Measurements from ENCODE around the gene KLHL10. TPM values are rescaled to one million over a fixed set of nuclear protein-coding genes. Genes with fewer than 3 reads are reported as not detected.

Gene KLHL10
- total RNA-seq, 1 experiment from 2014 or later = not detected

DNA sequence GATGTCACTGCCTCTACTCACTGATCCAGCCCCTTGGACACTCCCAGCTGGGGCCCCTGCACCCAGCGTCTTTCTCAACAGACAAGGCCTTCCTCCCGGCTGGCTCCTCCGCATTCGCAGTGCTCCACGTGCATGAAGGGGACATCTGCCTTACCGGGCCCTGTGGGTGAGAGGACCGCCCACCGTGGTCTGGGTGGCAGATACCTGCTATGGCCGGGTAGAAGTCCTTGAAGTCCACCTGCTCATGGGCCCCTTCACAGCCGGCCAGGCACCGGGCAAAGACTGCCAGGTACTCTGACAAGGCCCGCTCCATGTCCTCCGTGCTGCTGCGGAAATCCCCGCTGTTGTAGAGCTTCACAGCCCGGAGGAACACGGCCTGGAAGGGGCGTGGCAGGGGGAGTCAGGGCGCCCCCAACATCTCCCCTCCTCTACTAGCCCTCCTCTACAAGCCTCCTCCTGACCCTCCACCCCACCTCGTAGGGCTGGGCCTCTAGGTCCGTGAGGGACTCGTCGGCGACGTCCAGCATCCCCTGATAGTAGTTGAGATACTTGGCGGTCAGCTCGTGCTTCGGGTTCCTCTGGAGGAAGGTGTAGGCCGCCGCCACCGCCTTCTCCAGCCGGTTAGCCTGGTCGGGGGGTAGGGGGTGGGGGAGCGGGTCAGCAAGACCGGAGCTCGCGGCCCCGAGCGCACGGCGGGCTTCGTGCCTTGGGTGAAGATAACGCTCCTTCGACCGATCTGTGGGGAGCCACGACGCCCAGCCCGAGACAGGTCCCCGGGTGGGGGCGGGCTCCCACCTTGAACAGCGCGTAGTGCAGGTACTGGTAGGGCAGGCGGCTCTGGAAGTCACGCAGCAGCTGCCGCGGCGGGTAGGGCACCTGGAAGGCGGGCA is 26.7 kb upstream of the KLHL10 start:
- TF ChIP-seq TCF7L2 (IDR thresholded peaks at IDR 0.05; ENCODE audit: low read depth, low read length) (no peak), SIN3A (IDR thresholded peaks at IDR 0.05; ENCODE audit: borderline replicate concordance, insufficient read depth, low read depth, low read length) (no peak), POLR2AphosphoS5 (IDR thresholded peaks at IDR 0.05; ENCODE audit: low read depth, low read length) (no peak), REST (IDR thresholded peaks at IDR 0.05; ENCODE audit: insufficient read depth in 1 of 2, low read depth in 2 of 2, low read length in 1 of 2) (no peak), CTCF (IDR thresholded peaks at IDR 0.05) (no peak)
- ATAC-seq (peak; percentile 35), DNase-seq (ENCODE audit: low read depth, low spot score) (no peak)
- H3K27ac ChIP-seq (ENCODE audit: low read length) = peak overlapping the region; percentile 99
- CTCF ChIA-PET = interaction anchor here (0.5 to 3.3 kb wide), 3 partner anchors 24 to 73 kb away, joined by 3 to 12 read pairs (median 3); partner anchors contain the start of gene JUP
- peak overlapping the region; percentile 74 to 80 for H3K4me3 ChIP-seq (ENCODE audit: low read depth in 2 of 2, low read length in 2 of 2)
- no TSS peak for BruUV-seq (replicated peaks)
- H3K36me3 ChIP-seq (ENCODE audit: control insufficient read depth, insufficient read depth, low read length) = no peaks in the 10 kb centered on the region; the same call in 1 of the 2 replicates
- POLR2A ChIA-PET = interaction anchor here (0.5 to 0.7 kb wide), 3 partner anchors 10 to 285 kb away, joined by 4 to 6 read pairs (median 4); no protein-coding TSS in a partner anchor
- H3K27me3 ChIP-seq (ENCODE audit: control insufficient read depth, insufficient read depth, low read length) = no peaks in the 10 kb centered on the region
- no peaks in the 10 kb centered on the region for H3K9me3 ChIP-seq (ENCODE audit: control insufficient read depth, insufficient read depth, low read depth, low read length)
- in situ Hi-C loops (cut with HindIII; ENCODE audit: low pct_unique_long_range_greater_than_20kb, low sequenced_read_pairs) (no loop called here), intact Hi-C loops (cut with micrococcal nuclease; ENCODE audit: unreplicated experiment) (no loop called here)
- H3K4me1 ChIP-seq (ENCODE audit: control insufficient read depth, insufficient read depth, low read length) = peaks cover 25% of the 10 kb centered on the region

- intact Hi-C loops (cut with micrococcal nuclease; ENCODE audit: unreplicated experiment) = no loop called here
- H3K27ac ChIP-seq (ENCODE audit: low read length) = peak within 1 kb of the TSS; percentile 99
- TF ChIP-seq SIN3A (IDR thresholded peaks at IDR 0.05; ENCODE audit: borderline replicate concordance, insufficient read depth, low read depth, low read length) (peak; percentile 75; the same call in 1 of the 2 replicates), TCF7L2 (IDR thresholded peaks at IDR 0.05; ENCODE audit: low read depth, low read length) (peak; percentile 34; the same call in 1 of the 2 replicates), CTCF (IDR thresholded peaks at IDR 0.05) (peak; percentile 91), REST (IDR thresholded peaks at IDR 0.05; ENCODE audit: insufficient read depth in 1 of 2, low read depth in 2 of 2, low read length in 1 of 2) (peak in 1 of 2 experiments; percentile 62; a peak in 2 of 4 replicates), POLR2AphosphoS5 (IDR thresholded peaks at IDR 0.05; ENCODE audit: low read depth, low read length) (peak; percentile 46; the same call in 1 of the 2 replicates)
- POLR2A ChIA-PET = interaction anchor here (0.5 to 0.7 kb wide), 5 partner anchors 9 to 1612 kb away, joined by 4 to 14 read pairs (median 4); no protein-coding TSS in a partner anchor
- H3K9me3 ChIP-seq (ENCODE audit: control insufficient read depth, insufficient read depth, low read depth, low read length) = no peaks in the 10 kb centered on the region
- no peaks in the 10 kb centered on the region; the same call in 1 of the 2 replicates for H3K36me3 ChIP-seq (ENCODE audit: control insufficient read depth, insufficient read depth, low read length)
- peak within 1 kb of the TSS; percentile 74 to 80 for H3K4me3 ChIP-seq (ENCODE audit: low read depth in 2 of 2, low read length in 2 of 2)
- DNase-seq (ENCODE audit: low read depth, low spot score) (peak; percentile 47), ATAC-seq (peak; percentile 87)
- in situ Hi-C loops (cut with HindIII; ENCODE audit: low pct_unique_long_range_greater_than_20kb, low sequenced_read_pairs) = no loop called here
- no peaks in the 10 kb centered on the region for H3K27me3 ChIP-seq (ENCODE audit: control insufficient read depth, insufficient read depth, low read length)
- peaks cover 25% of the 10 kb centered on the region for H3K4me1 ChIP-seq (ENCODE audit: control insufficient read depth, insufficient read depth, low read length)
- CTCF ChIA-PET = interaction anchor here (0.5 to 3.3 kb wide), 4 partner anchors 11 to 74 kb away, joined by 3 to 12 read pairs (median 3); no protein-coding TSS in a partner anchor
- TSS peak; percentile 78 for BruUV-seq (replicated peaks)
Observed at GRCh38 chr17:41811549-41812380, 25.9 kb upstream of the KLHL10 start, which contains the start of gene P3H4. TSS of gene P3H4 (minus strand) at chr17:41811949. CDS start at chr17:41811915, 34 bp downstream.

All from Panc1 (cell line).